OCI-LY3 (cell line): ENCODE measurements around the gene PXDN.

ENCODE experiments used
- EZH2phosphoT487 ChIP-seq: fragments of 200-600 bp; shearing (Covaris generic); IDR thresholded peaks from 2 replicates; pipeline ENCODE4 v1.6.1; 2018; ENCODE audit warnings: antibody characterized with exemption, mixed run types, low read depth
- TF ChIP-seq, protein P1 (sequence below): fragments of 200-600, 300-600 bp; sonication (generic); IDR thresholded peaks from 2 replicates; pipeline ENCODE4 v1.5.1; 2014; ENCODE audit warnings: antibody characterized with exemption, low read length, low read depth

DNA sequence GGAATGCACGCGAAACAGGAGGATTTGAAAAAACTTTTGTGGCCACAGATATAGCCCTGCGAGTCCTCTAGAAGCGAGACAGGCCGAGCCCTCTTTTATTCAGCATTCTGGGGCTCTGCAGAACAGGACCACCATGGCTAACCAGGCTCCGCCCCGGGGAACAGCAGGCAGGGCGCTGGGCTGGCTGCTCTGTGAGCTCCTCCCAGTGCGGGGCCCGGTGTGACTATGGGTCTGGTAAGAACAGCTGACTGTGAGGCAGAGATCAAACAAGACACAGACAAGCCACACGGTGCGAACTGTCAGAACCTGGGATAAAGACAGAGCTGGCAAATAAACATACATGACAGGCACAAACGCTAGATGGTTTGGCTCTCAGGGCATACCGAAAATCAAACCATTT, 15.5 kb downstream of the PXDN start:
- TF ChIP-seq, protein P1, sequence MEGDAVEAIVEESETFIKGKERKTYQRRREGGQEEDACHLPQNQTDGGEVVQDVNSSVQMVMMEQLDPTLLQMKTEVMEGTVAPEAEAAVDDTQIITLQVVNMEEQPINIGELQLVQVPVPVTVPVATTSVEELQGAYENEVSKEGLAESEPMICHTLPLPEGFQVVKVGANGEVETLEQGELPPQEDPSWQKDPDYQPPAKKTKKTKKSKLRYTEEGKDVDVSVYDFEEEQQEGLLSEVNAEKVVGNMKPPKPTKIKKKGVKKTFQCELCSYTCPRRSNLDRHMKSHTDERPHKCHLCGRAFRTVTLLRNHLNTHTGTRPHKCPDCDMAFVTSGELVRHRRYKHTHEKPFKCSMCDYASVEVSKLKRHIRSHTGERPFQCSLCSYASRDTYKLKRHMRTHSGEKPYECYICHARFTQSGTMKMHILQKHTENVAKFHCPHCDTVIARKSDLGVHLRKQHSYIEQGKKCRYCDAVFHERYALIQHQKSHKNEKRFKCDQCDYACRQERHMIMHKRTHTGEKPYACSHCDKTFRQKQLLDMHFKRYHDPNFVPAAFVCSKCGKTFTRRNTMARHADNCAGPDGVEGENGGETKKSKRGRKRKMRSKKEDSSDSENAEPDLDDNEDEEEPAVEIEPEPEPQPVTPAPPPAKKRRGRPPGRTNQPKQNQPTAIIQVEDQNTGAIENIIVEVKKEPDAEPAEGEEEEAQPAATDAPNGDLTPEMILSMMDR, result no peak
- TF ChIP-seq EZH2phosphoT487, result no peak
